ENCODE measurements around the gene AQP10. TPM values are rescaled to one million over a fixed set of nuclear protein-coding genes. Genes with fewer than 3 reads are reported as not detected.

The AQP10 gene
- total and polyA plus RNA-seq, 9 of the 15 experiments (the other 6 are each of a cell fraction or from before 2014, with no cell fraction given), result 0.37 to 9.7 (median 1.9) TPM

GRCh38 chr1:154334079-154335024 is 13.5 kb downstream of the AQP10 start (continued):
- TF ChIP-seq ZMIZ1 (IDR thresholded peaks at IDR 0.05; ENCODE audit: low read depth in 2 of 2, low read length in 2 of 2) (no peak), MAZ (CRISPR knock-in tag; conservative IDR thresholded peaks at IDR 0.05 in 1 of 2, IDR thresholded peaks at IDR 0.05 in 1 of 2) (no peak), GTF2F1 (IDR thresholded peaks at IDR 0.05; ENCODE audit: low read depth, low read length) (no peak), MYNN (IDR thresholded peaks at IDR 0.05) (no peak), MYNN (CRISPR knock-in tag; IDR thresholded peaks at IDR 0.05) (no peak), ZKSCAN1 (IDR thresholded peaks at IDR 0.05; ENCODE audit: low read depth, low read length) (no peak), GABPB1 (CRISPR knock-in tag; IDR thresholded peaks at IDR 0.05) (no peak), ZFP30 (CRISPR knock-in tag; IDR thresholded peaks at IDR 0.05; ENCODE audit: borderline replicate concordance) (no peak), EHMT2 (IDR thresholded peaks at IDR 0.05) (no peak), ZNF197 (CRISPR knock-in tag; IDR thresholded peaks at IDR 0.05; ENCODE audit: low read depth) (no peak), IFI16 (CRISPR knock-in tag; IDR thresholded peaks at IDR 0.05) (no peak)
